NCI-H2171 treated with DMSO at 0.1 percent for 48 hours (cell line): ENCODE data around the gene APOL6.
A peak's percentile ranks its signal among the peaks of the same experiment; 100 is the strongest.
"Not testable (repeated sequence)": the region's sequence is repeated elsewhere in the genome, so short reads cannot be mapped to it uniquely, and the experiment has no call there.

Experiments
- DNase-seq: peaks from one replicate; lab custom pipeline; 2025; lab: John Stamatoyannopoulos, UW

APOL6 gene

DNA sequence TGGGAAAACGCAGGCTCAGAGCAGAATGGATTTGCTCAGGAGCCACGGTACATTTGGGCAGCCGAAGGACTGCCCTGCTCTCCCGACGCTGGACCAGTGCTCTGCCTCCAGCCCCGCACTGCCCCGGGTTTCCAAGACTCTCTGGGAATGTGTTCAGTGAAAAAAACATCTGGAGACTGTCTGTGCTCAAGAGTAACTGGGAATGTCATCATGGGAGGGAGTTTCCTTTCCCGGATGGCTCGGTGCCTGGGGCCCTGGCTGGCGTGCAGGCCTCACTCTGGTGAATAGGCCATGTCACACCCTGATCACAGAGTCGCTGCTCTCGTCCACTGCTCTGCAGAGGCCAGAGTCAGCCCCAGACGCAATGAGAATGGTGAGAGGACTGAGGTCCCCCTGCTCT lies 9.8 kb upstream of the APOL6 start:
- no peak for DNase-seq

DNA sequence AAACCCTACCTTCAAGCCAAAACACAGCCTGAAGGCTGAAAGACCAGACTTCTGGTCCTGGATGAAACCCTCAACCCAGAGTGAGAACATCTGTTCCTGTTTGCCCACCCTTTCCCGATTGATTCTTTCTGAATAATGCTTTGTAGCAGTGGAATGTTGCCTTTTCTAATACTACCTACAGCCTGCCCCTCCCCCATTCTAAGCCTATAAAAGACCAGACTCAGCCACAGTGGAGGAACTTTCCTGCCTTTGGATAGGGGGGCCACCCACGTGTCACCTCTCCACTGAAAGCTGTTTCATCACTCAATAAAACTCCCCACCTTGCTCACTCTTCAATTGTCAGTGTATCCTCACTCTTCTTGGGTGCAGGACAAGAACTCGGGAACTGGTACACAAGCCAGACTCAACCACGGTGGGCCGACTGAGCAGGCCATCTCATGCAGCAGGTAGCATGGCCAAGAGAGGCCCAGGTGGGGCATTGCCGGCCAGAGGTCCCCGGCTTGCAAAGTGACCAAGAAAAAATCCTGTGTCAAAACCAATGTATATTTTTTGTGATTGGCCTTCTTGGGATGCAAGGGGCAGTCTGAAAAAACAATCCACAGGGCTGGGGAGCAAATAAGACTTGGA lies 6.6 kb upstream of the APOL6 start:
- no peak for DNase-seq

DNA sequence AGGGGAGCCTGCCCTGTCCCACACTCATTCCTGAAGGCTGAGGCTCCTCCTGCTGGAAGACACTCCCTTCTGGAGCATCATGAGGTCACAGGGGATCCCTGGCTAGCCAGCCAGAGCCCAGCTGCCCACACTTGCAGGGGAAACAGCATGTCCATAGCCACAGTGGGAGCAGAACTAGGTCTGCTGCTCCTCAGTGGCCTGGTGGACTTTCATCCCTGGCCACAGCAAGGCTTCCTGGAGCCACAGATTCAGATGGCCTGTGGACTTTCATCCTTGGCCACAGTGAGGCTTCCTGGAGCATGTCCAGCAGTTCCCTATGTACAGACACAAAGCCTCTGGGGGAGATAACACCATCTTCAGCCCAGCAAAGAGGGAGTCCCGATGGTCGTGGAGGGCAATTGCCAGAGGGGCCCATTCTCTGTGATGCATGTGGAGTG lies 5.9 kb upstream of the APOL6 start:
- no peak for DNase-seq

DNA sequence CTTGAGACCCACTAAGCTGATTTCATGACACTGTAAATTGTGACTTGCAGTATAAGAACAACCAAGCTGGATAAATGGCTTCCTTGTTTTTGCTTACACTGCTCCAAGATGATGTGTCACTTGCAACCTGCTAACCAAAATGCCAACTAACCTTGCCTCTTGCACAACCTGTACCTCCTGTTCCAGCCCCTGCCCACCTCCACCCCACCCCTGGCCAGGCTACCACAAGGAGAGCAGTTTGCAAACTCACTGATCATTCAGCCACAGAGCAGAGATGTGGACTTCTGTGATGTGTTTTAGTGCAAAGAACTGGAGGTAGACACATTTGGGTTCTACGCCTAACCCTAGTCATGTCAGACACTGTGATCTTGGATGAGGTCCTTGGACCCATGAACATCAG lies 4.3 kb upstream of the APOL6 start:
- DNase-seq = no peak

- no peak for DNase-seq
Observed at GRCh38 chr22:35645646-35646045, 2.6 kb upstream of the APOL6 start.

DNA sequence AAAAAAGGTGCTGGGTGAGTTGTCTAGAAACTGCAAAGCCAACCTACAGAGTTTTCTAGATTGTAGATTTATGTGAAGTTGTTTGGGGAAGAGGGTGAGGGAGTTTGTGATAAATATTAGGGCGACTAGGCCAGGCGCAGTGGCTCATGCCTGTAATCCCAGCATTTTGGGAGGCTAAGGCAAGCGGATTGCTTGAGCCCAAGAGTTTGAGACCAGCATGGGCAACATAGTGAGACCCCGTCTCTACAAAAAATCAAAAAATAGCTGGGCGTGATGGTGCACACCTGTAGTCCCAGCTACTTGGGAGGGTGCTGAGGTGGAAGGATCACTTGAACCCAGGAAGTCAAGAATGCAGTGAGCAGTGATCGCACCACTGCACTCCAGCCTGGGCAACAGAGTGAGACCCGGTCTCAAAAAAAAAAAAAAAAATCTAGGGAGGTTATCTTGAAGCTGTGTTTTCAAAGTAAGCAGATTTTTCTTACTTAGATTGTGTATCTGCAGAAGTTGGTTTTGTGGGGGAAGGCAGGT lies 844 bp downstream of the APOL6 start:
- DNase-seq = no peak

GRCh38 chr22:35649636-35650250 lies 1.5 kb downstream of the APOL6 start:
- DNase-seq = no peak

DNA sequence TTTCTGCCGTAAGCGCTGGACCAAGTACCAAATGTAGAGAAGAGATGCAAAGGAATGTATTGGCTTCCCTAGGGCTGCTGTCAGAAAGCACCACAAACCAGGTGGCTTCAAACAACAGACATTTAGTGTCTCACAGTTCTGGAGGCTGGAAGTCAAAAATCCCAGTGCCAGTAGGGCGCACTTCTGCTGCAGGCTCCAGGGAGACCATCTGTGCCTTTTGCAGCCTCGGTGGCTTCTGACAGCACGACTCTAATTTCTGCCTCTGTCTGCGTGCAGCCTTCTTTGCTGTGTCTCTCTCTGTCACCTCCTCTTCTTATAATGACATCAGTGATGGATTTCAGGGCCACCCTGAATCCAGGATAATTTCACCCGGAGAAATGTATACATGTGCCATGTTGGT lies 2.8 kb downstream of the APOL6 start:
- DNase-seq = no peak

GRCh38 chr22:35653824-35654223 lies 5.6 kb downstream of the APOL6 start:
- DNase-seq = no peak

DNA sequence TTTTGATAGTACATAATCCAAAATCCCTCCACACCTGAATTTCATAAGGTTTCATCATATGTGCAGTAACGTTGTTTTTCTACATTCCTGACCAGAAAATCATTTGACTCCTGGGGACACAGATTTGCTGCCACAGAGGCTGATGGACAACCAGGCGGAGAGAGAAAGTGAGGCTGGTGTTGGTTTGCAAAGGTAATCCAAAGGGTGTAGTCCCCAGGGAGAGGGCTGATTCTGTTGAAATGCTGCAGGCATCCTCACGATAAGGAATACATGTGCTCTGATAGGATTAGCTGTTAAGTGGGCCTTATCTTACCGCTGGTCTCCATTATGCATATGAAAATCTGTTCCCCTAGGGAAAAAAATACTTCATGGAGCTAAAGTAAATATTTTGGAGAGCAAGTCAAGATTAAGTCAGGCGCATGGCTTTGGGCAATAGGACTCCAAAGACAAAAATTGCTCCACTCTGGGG lies 8.1 kb downstream of the APOL6 start:
- DNase-seq = peak; percentile 54

DNA sequence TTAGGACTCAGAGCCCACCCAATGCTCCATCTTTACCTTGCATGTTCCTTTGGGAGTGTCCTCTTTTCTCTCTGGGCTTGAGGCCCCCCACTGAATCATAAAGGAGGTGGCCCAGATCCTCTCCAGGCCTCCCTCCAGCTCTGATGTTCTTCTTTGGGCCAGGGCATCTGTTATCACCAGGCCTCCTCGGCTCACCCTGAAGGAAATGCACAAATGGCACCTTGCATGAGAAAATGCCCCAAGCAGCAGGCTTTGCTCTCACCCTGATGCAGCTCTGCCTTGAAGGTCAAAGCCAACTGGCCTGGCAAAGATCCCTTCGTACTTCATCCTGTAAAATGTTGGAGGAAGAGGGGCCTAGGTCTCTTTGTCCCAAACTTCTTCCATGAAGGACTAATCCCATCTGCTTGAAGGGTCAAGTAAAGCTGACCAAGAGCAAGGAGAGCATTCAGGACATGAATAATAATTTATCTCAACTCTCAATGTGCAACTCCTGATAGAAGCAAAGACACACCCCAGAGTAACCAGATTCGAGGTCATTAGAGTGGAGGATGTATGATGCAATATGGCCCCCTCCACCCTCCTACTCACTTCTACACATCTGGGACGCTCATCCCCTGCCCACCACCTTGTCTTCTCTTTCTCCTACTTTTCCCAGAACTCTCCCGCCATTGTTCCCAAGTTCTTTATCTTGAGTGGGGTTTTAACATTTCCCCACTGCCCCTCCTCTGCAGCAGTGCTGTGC lies 9.5 kb downstream of the APOL6 start:
- DNase-seq = no peak

DNA sequence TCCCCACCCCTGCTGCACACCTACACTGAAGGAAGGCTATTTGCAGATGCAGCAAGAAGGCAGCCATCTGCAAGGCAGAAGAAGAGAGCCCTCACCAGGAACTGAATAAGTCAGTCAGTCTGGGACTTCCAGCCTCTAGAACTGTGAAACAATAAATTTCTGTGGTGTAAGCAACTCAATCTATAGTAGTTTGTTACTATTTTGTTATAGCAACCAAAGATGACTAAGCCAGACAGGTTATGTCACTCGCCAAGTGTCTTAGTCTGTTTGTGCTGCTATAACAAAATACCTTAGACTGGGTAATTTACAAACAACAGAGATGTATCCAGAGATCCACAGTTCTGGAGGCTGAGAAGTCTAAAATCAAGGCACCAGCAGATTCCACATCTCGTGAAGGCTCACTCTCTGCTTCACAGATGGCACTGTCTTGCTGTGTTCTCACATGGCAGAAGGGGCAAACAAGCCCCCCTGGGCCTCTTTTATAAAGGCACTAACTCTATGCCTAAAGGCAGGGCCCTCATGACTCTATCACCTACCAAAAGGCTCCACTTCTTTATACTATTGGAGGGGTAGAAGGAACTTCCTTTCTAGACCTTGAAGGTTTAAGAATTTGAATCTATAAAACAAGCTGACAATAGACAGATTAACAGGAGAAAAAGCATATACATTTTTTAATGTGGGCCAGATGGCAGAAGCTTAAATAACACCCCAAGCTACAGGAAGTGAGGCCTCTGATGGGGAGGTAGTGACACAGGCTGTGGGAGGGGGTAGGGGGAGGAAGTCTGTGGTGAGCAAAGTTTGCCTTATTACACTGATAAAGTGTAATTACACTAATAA lies 12.3 kb downstream of the APOL6 start:
- DNase-seq = peak; percentile 88

DNA sequence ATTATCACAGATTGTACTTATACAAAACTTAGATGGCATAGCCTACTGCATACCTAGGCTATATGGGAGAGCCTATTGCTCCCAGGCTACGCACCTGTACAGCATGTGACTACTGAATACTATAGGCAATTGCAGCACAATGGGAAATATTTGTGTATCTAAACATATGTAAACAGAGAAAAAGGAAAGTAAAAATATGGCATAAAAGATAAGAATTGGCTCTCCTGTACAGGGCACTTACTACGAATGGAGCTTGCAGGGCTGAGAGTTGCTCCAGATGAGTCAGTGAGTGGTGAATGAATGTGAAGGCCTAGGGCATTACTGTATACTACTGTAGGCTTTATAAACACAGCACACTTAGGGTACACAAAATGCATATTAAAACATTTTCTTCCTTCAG lies 13.2 kb downstream of the APOL6 start:
- DNase-seq = no peak

DNA sequence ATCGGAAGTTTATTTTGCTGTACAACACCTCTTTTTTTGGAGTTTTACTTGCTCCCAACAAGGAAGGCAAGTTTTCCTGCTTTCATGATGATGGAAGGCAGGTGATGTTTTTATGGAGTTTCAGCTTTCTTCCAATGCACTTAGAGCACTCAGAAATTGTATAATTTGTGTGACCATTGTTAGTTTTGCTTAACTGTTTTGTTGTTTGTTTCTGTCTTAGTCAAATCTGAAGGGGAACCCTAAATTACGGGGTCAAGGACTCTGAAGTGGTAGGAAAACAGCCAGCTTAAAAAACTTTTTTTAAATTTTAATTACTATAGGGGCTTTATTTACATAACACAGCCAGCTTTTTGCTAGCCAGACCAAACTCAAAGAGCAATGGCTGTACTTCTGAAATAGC lies 14.7 kb downstream of the APOL6 start:
- DNase-seq = no peak

DNA sequence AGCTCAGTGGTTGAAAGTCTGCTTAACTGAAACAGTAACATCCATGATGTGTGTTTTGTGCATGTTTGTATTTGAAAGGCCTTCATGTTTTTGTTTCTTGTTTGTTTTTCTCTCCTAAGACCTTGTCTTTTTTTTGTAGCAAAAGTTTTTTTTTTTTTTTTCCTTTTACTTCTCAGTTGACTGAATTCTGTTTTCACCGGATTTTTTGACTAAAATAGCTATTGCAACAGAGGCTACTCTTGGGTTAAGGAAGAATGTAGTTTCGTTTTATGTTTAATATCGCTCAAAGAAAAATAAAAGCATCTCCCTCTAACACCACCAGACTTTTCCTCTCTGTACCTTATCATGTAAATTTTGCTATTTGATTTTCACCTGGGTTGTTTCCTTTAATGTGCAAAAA lies 15.1 kb downstream of the APOL6 start:
- DNase-seq = no peak

DNA sequence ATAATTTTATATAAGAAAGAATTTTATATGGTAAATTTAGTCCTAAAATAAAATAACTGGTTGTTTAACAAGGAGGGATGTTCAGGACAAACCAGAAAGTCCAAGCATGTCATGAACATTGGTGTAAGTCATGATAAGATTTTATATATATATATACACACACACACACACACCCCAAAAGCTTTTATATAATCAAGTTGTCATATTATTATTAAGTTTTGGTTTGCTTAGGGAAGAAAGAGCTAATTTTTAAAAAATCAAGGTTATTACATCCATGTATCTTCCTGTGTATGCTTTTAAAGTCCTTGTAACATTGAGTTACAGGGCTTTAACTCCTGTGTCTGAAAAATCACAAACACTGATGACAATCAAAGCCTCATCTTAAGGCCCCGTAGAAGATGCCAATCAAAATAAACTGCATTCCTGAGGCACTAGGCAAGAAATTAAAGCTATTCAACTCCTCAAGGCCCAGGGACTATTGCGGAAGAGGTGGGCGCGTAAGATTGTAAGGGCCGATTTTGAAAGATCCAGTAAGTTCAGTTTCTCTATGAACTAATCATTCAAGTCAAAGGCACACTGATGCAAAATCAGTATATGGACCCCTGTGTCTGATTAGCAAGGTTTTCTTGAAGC lies 16.8 kb downstream of the APOL6 start:
- DNase-seq = no peak

GRCh38 chr22:35666699-35667098 lies 18.5 kb downstream of the APOL6 start:
- DNase-seq = not testable (repeated sequence)

- DNase-seq = no peak
Observed at GRCh38 chr22:35674335-35674734, 26.1 kb downstream of the APOL6 start.

- DNase-seq = not testable (repeated sequence)
Observed at GRCh38 chr22:35676065-35676464, 27.8 kb downstream of the APOL6 start.

- no peak for DNase-seq
Observed at GRCh38 chr22:35677460-35678187, 29.4 kb downstream of the APOL6 start.

DNA sequence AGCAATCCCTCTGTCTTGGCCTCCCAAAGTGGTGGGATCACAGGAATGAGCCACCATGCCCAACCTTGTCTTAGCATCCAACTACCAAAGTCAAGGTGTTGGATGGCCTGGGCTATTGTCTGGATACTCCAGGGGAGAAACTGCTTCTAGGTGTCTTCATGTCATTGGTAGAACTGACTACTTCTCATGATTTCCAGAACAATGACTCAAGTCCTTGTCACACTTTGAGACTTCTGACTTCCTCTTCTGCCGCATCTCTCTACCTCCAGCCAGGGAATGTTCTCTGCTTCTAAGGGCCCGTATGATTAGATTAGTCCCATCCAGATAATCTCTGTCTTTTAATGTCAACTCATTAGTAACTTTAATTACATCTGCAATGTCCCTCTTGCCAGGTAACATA lies 30.6 kb downstream of the APOL6 start:
- no peak for DNase-seq
